ENCODE data around the gene THSD7B. TPM values are rescaled to one million over a fixed set of nuclear protein-coding genes. Genes with fewer than 3 reads are reported as not detected.

THSD7B gene
- total and polyA plus RNA-seq, 9 of the 15 experiments (the other 6 are each of a cell fraction or from before 2014, with no cell fraction given): not detected

- no peaks in the 10 kb centered on the region for H3K79me2 ChIP-seq (ENCODE audit: control insufficient read depth, insufficient read depth, low read length)
- ATAC-seq (no peak), FAIRE-seq (no peak), DNase-seq (ENCODE audit: extremely low read depth in 1 of 4, low spot score in 3 of 4) (no peak)
- H3K27ac ChIP-seq (ENCODE audit: extremely low read depth, low read depth, low read length): no peak overlapping the region
- no peaks in the 10 kb centered on the region for H3K36me3 ChIP-seq (ENCODE audit: control insufficient read depth, insufficient read depth, low read length)
- no peaks in the 10 kb centered on the region for H3K4me1 ChIP-seq (replicated peaks in 1 of 2; ENCODE audit: control insufficient read depth in 2 of 2, insufficient read depth in 2 of 2, low read length in 2 of 2)
- BruUV-seq (replicated peaks): no TSS peak
- in situ Hi-C loops (cut with MboI): no loop called here
- H4K20me1 ChIP-seq (replicated peaks; ENCODE audit: control insufficient read depth, insufficient read depth, low read length): no peaks in the 10 kb centered on the region
- no peak overlapping the region for H2AFZ ChIP-seq (ENCODE audit: low read depth, low read length)
- WGBS (ENCODE audit: insufficient coverage, low coverage, missing lambda C conversion rate): 2% methylated on average over 4 of the region's 4 CpGs
- intact Hi-C loops (cut with micrococcal nuclease): no loop called here
- H3K4me3 ChIP-seq: no peak overlapping the region
- POLR2A ChIA-PET: no interaction called here
- H3K9ac ChIP-seq (ENCODE audit: insufficient read depth in 1 of 2, low read depth in 2 of 2, low read length in 2 of 2): no peak overlapping the region
- no peaks in the 10 kb centered on the region for H3K27me3 ChIP-seq (ENCODE audit: control insufficient read depth in 2 of 2, insufficient read depth in 2 of 2, low read length in 2 of 2)
- H3K9me1 ChIP-seq (ENCODE audit: control insufficient read depth, insufficient read depth, low read length): no peaks in the 10 kb centered on the region
- H3K9me3 ChIP-seq (replicated peaks; ENCODE audit: control insufficient read depth, insufficient read depth, low read depth, low read length): no peaks in the 10 kb centered on the region
- no peak overlapping the region for H3K4me2 ChIP-seq (ENCODE audit: insufficient read depth, low read length)
- CTCF ChIA-PET (ENCODE audit: low intra/inter-chr PET ratio): no interaction called here
- no peak for TF ChIP-seq E2F3 (CRISPR knock-in tag; IDR thresholded peaks at IDR 0.05)
- TF ChIP-seq PPARD (CRISPR knock-in tag; IDR thresholded peaks at IDR 0.05): no peak
- TF ChIP-seq SRSF1 (IDR thresholded peaks at IDR 0.05; ENCODE audit: low read depth, low read length): no peak
- no peak for TF ChIP-seq NR2F6 (CRISPR knock-in tag; IDR thresholded peaks at IDR 0.05)
- no peak for TF ChIP-seq SPI1 (IDR thresholded peaks at IDR 0.05; ENCODE audit: borderline replicate concordance, low read depth, low read length)
- no peak for TF ChIP-seq HSF4 (CRISPR knock-in tag; IDR thresholded peaks at IDR 0.05; ENCODE audit: borderline replicate concordance)
- TF ChIP-seq FOXK1 (CRISPR knock-in tag; IDR thresholded peaks at IDR 0.05; ENCODE audit: borderline replicate concordance): no peak
- no peak for TF ChIP-seq HEY1 (CRISPR knock-in tag; IDR thresholded peaks at IDR 0.05; ENCODE audit: borderline replicate concordance)
- TF ChIP-seq RBM25 (IDR thresholded peaks at IDR 0.05; ENCODE audit: low read depth, low read length, severe bottlenecking): no peak
- no peak for TF ChIP-seq CHD7 (IDR thresholded peaks at IDR 0.05; ENCODE audit: low read depth, low read length)
- TF ChIP-seq, protein P1, sequence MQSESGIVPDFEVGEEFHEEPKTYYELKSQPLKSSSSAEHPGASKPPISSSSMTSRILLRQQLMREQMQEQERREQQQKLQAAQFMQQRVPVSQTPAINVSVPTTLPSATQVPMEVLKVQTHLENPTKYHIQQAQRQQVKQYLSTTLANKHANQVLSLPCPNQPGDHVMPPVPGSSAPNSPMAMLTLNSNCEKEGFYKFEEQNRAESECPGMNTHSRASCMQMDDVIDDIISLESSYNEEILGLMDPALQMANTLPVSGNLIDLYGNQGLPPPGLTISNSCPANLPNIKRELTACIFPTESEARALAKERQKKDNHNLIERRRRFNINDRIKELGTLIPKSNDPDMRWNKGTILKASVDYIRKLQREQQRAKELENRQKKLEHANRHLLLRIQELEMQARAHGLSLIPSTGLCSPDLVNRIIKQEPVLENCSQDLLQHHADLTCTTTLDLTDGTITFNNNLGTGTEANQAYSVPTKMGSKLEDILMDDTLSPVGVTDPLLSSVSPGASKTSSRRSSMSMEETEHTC (IDR thresholded peaks at IDR 0.05): no peak
Measured at GRCh38 chr2:137168552-137168951, 403.2 kb downstream of the THSD7B start.

Data from K562 (cell line).